ENCODE measurements around the gene RASAL2.

RASAL2 gene

DNA sequence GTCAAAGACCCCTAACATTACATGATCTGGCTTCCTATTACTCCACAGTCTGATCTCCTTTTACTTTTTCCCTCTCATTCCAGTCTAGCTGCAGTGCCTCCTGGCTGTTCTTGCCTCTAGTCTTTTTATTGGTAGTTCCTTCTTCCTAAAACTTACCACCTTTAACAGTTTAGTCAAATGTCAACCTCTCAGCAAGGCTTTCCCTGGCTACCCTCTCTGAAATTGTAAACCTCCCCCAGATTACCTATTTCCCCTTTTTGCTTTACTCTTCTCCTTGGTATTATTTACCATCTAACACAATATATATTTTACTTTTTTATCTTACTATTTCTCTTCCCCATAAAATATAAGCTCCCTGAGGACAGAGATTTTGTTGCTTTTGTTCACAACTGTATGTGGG, 273.2 kb downstream of the RASAL2 start:
- Histone ChIP-seq H3K36me3 (ENCODE audit: insufficient read depth, low read length) (no peaks in the 10 kb centered on the region), H3K9ac (ENCODE audit: insufficient read length) (no peak overlapping the region), H3K9me3 (ENCODE audit: low read depth, low read length) (no peaks in the 10 kb centered on the region), H3K4me3 (no peak overlapping the region), H3K27ac (no peak overlapping the region)
- TF ChIP-seq EZH2 (IDR thresholded peaks at IDR 0.05): no peak
- TF ChIP-seq POLR2AphosphoS5 (IDR thresholded peaks at IDR 0.05; ENCODE audit: borderline replicate concordance, low read depth, low read length): no peak
- DNase-seq (ENCODE audit: low read depth, low spot score): no peak

DNA sequence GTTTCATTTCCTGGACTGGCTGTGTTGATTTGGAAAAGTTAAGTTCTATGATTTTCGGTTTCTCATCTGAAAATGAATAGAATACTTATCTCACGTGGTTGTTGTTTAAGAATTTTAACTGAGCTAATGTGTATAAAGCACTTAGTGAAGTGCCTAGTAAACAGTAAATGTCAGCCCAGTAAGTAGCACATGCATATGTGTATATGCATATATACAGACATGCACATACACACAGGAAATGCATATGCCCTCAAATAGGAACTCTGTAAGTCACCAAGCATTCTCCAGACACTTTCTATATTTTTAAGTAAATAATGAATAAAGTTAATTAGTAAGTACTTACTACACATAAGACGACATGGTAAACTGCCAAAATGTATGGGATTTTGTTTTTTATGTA, 274.3 kb downstream of the RASAL2 start:
- no peaks in the 10 kb centered on the region for H3K36me3 ChIP-seq (ENCODE audit: insufficient read depth, low read length)
- no peak overlapping the region for H3K4me3 ChIP-seq
- no peak overlapping the region for H3K9ac ChIP-seq (ENCODE audit: insufficient read length)
- TF ChIP-seq EZH2 (IDR thresholded peaks at IDR 0.05) (no peak), POLR2AphosphoS5 (IDR thresholded peaks at IDR 0.05; ENCODE audit: borderline replicate concordance, low read depth, low read length) (no peak), FOXP2 (optimal IDR thresholded peaks at IDR 0.05; ENCODE audit: control extremely low read depth, extremely low read length, insufficient read depth) (no peak)
- H3K9me3 ChIP-seq (ENCODE audit: low read depth, low read length): no peaks in the 10 kb centered on the region
- H3K27ac ChIP-seq: no peak overlapping the region
- DNase-seq (ENCODE audit: low read depth, low spot score): no peak

DNA sequence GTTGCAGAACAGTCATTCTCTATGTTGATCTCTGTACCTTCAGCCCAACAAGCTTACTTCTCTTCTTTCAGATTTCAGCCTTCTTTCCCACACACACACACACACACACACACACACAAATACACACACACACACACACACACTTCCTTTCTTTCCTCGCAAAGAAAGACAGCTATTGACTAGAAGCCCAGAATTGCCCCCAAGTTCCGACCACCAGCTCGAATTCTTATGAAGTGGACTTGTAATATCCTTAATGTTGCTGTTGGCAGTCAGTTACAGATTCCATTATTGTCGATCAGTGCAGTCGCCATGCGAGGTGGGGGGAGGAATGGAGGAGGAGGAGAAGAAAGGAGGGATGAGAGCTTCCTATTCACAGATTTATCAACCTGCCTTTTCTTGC, 277.3 kb downstream of the RASAL2 start:
- Histone ChIP-seq H3K27ac (no peak overlapping the region), H3K9me3 (ENCODE audit: low read depth, low read length) (no peaks in the 10 kb centered on the region), H3K9ac (ENCODE audit: insufficient read length) (no peak overlapping the region), H3K4me3 (no peak overlapping the region), H3K36me3 (ENCODE audit: insufficient read depth, low read length) (no peaks in the 10 kb centered on the region)
- DNase-seq (ENCODE audit: low read depth, low spot score): no peak
- TF ChIP-seq EZH2 (IDR thresholded peaks at IDR 0.05) (no peak), POLR2AphosphoS5 (IDR thresholded peaks at IDR 0.05; ENCODE audit: borderline replicate concordance, low read depth, low read length) (no peak), FOXP2 (optimal IDR thresholded peaks at IDR 0.05; ENCODE audit: control extremely low read depth, extremely low read length, insufficient read depth) (no peak)

DNA sequence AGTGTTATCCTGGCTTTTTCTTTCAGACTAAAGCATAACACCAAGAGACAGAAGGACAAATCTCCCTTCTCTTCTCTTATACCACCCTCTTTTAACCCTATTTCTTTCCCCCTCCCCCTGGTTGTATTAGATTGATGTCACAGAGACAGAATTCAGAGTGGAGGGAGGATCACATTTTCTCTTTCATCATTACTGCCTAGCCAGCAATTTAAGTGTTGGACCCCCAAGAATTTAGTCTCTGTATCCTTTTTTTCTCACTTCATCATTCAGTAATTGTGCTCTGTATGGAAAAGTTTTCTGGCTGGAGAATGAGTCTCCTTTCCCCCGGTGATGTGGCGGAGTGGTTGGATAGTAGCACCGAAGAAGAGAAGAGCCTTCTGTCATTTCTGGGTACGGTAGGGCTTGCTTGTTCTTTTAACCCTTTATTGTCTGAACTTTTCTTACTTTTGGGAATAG, 278.1 kb downstream of the RASAL2 start:
- no peak overlapping the region for H3K4me3 ChIP-seq
- TF ChIP-seq EZH2 (IDR thresholded peaks at IDR 0.05) (no peak), FOXP2 (optimal IDR thresholded peaks at IDR 0.05; ENCODE audit: control extremely low read depth, extremely low read length, insufficient read depth) (no peak), POLR2AphosphoS5 (IDR thresholded peaks at IDR 0.05; ENCODE audit: borderline replicate concordance, low read depth, low read length) (no peak)
- H3K27ac ChIP-seq: no peak overlapping the region
- no peak for DNase-seq (ENCODE audit: low read depth, low spot score)
- H3K36me3 ChIP-seq (ENCODE audit: insufficient read depth, low read length): no peaks in the 10 kb centered on the region
- no peaks in the 10 kb centered on the region for H3K9me3 ChIP-seq (ENCODE audit: low read depth, low read length)
- no peak overlapping the region for H3K9ac ChIP-seq (ENCODE audit: insufficient read length)

DNA sequence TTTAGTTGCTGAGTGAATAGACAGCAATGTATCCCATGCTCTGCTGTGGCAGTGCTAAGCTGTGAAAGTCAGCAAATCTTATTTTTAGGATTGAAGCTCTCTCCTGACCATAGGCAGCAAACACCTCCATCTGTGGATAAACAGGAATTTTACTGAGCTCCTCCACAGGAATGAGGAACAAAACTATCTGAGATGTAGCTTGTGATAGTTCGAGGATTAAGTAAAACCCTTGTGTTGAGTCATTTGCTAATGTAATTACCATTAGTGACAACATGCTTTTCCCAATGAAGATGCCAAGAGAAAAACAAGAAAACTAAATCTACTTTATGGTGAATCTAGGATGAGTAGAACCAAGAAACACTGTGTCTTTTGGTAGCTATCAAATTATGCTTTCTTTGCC, 280.1 kb downstream of the RASAL2 start:
- Histone ChIP-seq H3K36me3 (ENCODE audit: insufficient read depth, low read length) (no peaks in the 10 kb centered on the region), H3K27ac (no peak overlapping the region), H3K9ac (ENCODE audit: insufficient read length) (no peak overlapping the region), H3K9me3 (ENCODE audit: low read depth, low read length) (no peaks in the 10 kb centered on the region), H3K4me3 (no peak overlapping the region)
- DNase-seq (ENCODE audit: low read depth, low spot score): no peak
- TF ChIP-seq FOXP2 (optimal IDR thresholded peaks at IDR 0.05; ENCODE audit: control extremely low read depth, extremely low read length, insufficient read depth): no peak
- TF ChIP-seq POLR2AphosphoS5 (IDR thresholded peaks at IDR 0.05; ENCODE audit: borderline replicate concordance, low read depth, low read length): no peak
- no peak for TF ChIP-seq EZH2 (IDR thresholded peaks at IDR 0.05)

DNA sequence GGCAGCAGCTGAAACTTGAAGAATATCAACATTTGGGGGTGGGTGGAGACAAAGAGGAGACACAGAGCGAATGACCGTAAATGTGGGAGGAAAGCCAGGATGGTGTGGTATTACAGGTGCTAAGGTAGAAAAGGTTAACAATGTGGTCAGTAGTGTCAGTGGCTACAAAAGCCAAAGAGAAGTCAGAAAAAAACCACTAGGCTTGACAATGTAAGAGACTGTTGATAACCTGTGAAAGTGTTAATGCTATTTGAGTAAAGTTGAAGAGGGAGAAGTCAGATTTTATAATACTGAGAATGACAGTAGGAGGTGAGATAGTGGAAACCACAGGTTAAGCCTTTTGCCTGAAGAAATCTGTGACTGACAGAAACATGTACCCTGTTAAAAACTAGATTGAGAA, 282.1 kb downstream of the RASAL2 start:
- H3K36me3 ChIP-seq (ENCODE audit: insufficient read depth, low read length): no peaks in the 10 kb centered on the region
- no peak overlapping the region for H3K9ac ChIP-seq (ENCODE audit: insufficient read length)
- no peak for DNase-seq (ENCODE audit: low read depth, low spot score)
- H3K4me3 ChIP-seq: no peak overlapping the region
- no peak overlapping the region for H3K27ac ChIP-seq
- no peaks in the 10 kb centered on the region for H3K9me3 ChIP-seq (ENCODE audit: low read depth, low read length)
- TF ChIP-seq EZH2 (IDR thresholded peaks at IDR 0.05) (no peak), POLR2AphosphoS5 (IDR thresholded peaks at IDR 0.05; ENCODE audit: borderline replicate concordance, low read depth, low read length) (no peak), FOXP2 (optimal IDR thresholded peaks at IDR 0.05; ENCODE audit: control extremely low read depth, extremely low read length, insufficient read depth) (no peak)

DNA sequence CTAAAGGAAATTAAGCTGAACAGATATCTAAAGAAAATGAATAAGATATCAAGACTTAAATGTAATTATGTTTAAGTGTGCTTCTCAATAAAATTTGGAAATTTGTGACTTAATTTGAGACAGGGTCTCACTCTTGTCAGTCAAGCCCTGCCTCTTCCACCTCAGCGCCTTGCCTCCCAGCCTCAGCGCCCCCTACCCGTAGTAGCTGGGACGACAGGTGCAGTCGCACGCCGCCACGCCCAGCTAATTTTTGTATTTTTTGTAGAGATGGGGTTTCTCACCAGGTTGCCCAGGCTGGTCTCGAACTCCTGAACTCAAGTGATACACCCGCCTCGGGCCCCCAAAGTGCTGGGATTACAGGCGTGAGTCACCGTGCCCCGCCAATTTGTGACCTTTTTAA, 285.9 kb downstream of the RASAL2 start:
- no peak for TF ChIP-seq EZH2 (IDR thresholded peaks at IDR 0.05)
- TF ChIP-seq POLR2AphosphoS5 (IDR thresholded peaks at IDR 0.05; ENCODE audit: borderline replicate concordance, low read depth, low read length): no peak
- no peak for TF ChIP-seq FOXP2 (optimal IDR thresholded peaks at IDR 0.05; ENCODE audit: control extremely low read depth, extremely low read length, insufficient read depth)
- Histone ChIP-seq H3K9ac (ENCODE audit: insufficient read length) (no peak overlapping the region), H3K4me3 (no peak overlapping the region), H3K36me3 (ENCODE audit: insufficient read depth, low read length) (no peaks in the 10 kb centered on the region), H3K27ac (no peak overlapping the region), H3K9me3 (ENCODE audit: low read depth, low read length) (no peaks in the 10 kb centered on the region)
- DNase-seq (ENCODE audit: low read depth, low spot score): no peak

DNA sequence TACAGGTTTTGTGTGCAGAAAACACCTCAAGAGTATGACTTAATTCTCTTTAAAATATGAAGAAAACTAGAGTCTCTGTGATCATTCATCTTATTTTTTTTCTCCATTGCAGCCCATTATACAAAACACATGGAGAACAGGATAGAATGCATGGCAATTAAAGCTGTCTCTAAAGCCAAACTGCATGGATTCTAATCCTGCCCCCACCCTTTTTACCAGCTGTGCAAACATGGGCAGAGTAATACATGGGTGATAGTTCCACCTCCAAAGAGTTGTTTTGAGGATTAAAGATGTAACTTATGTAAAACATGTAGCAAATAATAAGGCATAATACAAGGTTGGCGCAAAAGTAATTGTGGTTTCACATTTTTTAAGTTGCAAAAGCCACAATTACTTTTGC, 288.5 kb downstream of the RASAL2 start:
- TF ChIP-seq FOXP2 (optimal IDR thresholded peaks at IDR 0.05; ENCODE audit: control extremely low read depth, extremely low read length, insufficient read depth) (no peak), POLR2AphosphoS5 (IDR thresholded peaks at IDR 0.05; ENCODE audit: borderline replicate concordance, low read depth, low read length) (no peak), EZH2 (IDR thresholded peaks at IDR 0.05) (no peak)
- H3K36me3 ChIP-seq (ENCODE audit: insufficient read depth, low read length): no peaks in the 10 kb centered on the region
- H3K27ac ChIP-seq: no peak overlapping the region
- H3K4me3 ChIP-seq: no peak overlapping the region
- H3K9ac ChIP-seq (ENCODE audit: insufficient read length): no peak overlapping the region
- no peak for DNase-seq (ENCODE audit: low read depth, low spot score)
- H3K9me3 ChIP-seq (ENCODE audit: low read depth, low read length): no peaks in the 10 kb centered on the region

DNA sequence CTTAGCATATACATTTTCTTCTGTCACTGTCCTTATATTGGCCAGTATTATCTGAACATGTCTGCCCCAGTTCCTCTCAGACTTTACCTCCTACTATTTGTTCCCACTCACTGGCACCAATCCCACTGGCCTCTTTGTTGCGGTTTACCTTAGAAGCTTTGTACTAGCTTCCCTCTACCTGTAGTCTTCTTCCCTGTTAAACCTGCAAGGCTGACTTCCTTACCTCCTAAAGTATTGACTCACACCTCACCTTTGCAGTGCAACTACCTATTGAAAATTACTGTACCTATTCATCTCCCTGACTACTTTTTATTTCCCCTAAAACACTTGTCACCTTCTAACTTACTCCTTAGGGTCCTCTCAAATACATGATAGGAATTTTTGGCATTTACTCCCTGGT, 291.8 kb downstream of the RASAL2 start:
- H3K4me3 ChIP-seq: no peak overlapping the region
- H3K27ac ChIP-seq: no peak overlapping the region
- no peak for DNase-seq (ENCODE audit: low read depth, low spot score)
- no peak overlapping the region for H3K9ac ChIP-seq (ENCODE audit: insufficient read length)
- H3K36me3 ChIP-seq (ENCODE audit: insufficient read depth, low read length): no peaks in the 10 kb centered on the region
- H3K9me3 ChIP-seq (ENCODE audit: low read depth, low read length): no peaks in the 10 kb centered on the region
- TF ChIP-seq POLR2AphosphoS5 (IDR thresholded peaks at IDR 0.05; ENCODE audit: borderline replicate concordance, low read depth, low read length): no peak
- TF ChIP-seq EZH2 (IDR thresholded peaks at IDR 0.05): no peak
- no peak for TF ChIP-seq FOXP2 (optimal IDR thresholded peaks at IDR 0.05; ENCODE audit: control extremely low read depth, extremely low read length, insufficient read depth)
